Karpas-422 (cell line): ENCODE data around the gene PPL. TPM values are rescaled to one million over a fixed set of nuclear protein-coding genes. Genes with fewer than 3 reads are reported as not detected.
"Not testable (repeated sequence)": the region's sequence is repeated elsewhere in the genome, so short reads cannot be mapped to it uniquely, and the experiment has no call there.

Experiments used
- DNase-seq: peaks from one replicate; pipeline ENCODE4 v3.0.0-alpha.2; 2015
- H2AFZ ChIP-seq: fragments of 200-600 bp; sonication (generic); 2 replicates; pipeline ENCODE4 v1.6.1; 2014; ENCODE audit warnings: antibody characterized with exemption, low read length, mixed read lengths
- H3K27ac ChIP-seq: fragments of 200-600 bp; sonication (generic); 2 replicates; pipeline ENCODE4 v1.5.1; 2014; ENCODE audit warnings: mild to moderate bottlenecking, low read length, moderate library complexity
- H3K27me3 ChIP-seq: fragments of 200-600 bp; sonication (generic); 2 replicates; pipeline ENCODE4 v1.6.1; 2014; ENCODE audit warnings: low read length, mixed read lengths
- H3K36me3 ChIP-seq: fragments of 200-600 bp; sonication (generic); 2 replicates; pipeline ENCODE4 v1.6.1; 2014; ENCODE audit warnings: low read length, mixed read lengths; ENCODE audit not compliant: insufficient read depth
- H3K4me1 ChIP-seq: fragments of 200-600 bp; sonication (generic); 2 replicates; pipeline ENCODE4 v1.6.1; 2014; ENCODE audit warnings: mild to moderate bottlenecking, low read length, mixed read lengths
- H3K4me2 ChIP-seq: fragments of 200-600 bp; sonication (generic); 2 replicates; pipeline ENCODE4 v1.6.1; 2014; ENCODE audit warnings: low read length, low read depth, mild to moderate bottlenecking; ENCODE audit not compliant: poor library complexity, severe bottlenecking
- H3K4me3 ChIP-seq: fragments of 200-600 bp; sonication (generic); 2 replicates; pipeline ENCODE4 v1.5.1; 2014; ENCODE audit warnings: mild to moderate bottlenecking, antibody characterized with exemption, low read length, mixed read lengths
- H3K79me2 ChIP-seq: fragments of 200-600 bp; sonication (generic); 2 replicates; pipeline ENCODE4 v1.6.1; 2014; ENCODE audit warnings: mild to moderate bottlenecking, low read length, mixed read lengths
- H3K9ac ChIP-seq: fragments of 200-600 bp; sonication (generic); 2 replicates; pipeline ENCODE4 v1.6.0; 2014; ENCODE audit warnings: low read length
- H3K9me2 ChIP-seq: fragments of 200-600 bp; sonication (generic), shearing (Covaris generic); replicated peaks from 2 replicates; pipeline ENCODE4 v1.6.0; 2014; ENCODE audit warnings: mild to moderate bottlenecking, low read length, moderate library complexity; ENCODE audit not compliant: insufficient read depth
- H3K9me3 ChIP-seq: fragments of 300-700, 200-600 bp; sonication (generic); 2 replicates; pipeline ENCODE4 v1.6.1; 2014; ENCODE audit warnings: low read length, mixed read lengths
- H4K20me1 ChIP-seq: fragments of 200-600 bp; sonication (generic); 2 replicates; pipeline ENCODE4 v1.6.1; 2014; ENCODE audit warnings: mild to moderate bottlenecking, antibody characterized with exemption, low read length, low read depth; ENCODE audit not compliant: insufficient read depth
- total RNA-seq: library from RNA; depleted of rRNA; stranded (reverse); fragments of >200 nt; shearing (Covaris generic); gene quantifications from 2 replicates; pipeline ENCODE4 v1.2.3, GENCODE V29; 2014; ENCODE audit warnings: low replicate concordance

PPL gene
- total RNA-seq, 1 experiment from 2014 or later = not detected

GRCh38 chr16:4931381-4931780 is 5.6 kb downstream of the PPL start:
- Histone ChIP-seq H3K4me1 (no peaks in the 10 kb centered on the region), H3K9me2 (no peaks in the 10 kb centered on the region), H3K9me3 (peaks cover 6% of the 10 kb centered on the region; the same call in 1 of the 2 replicates), H4K20me1 (no peaks in the 10 kb centered on the region), H3K79me2 (no peaks in the 10 kb centered on the region), H3K36me3 (no peaks in the 10 kb centered on the region), H3K9ac (no peak overlapping the region), H3K4me2 (no peak overlapping the region), H2AFZ (no peak overlapping the region), H3K4me3 (no peak overlapping the region), H3K27me3 (no peaks in the 10 kb centered on the region), H3K27ac (no peak overlapping the region)
- DNase-seq = no peak

DNA sequence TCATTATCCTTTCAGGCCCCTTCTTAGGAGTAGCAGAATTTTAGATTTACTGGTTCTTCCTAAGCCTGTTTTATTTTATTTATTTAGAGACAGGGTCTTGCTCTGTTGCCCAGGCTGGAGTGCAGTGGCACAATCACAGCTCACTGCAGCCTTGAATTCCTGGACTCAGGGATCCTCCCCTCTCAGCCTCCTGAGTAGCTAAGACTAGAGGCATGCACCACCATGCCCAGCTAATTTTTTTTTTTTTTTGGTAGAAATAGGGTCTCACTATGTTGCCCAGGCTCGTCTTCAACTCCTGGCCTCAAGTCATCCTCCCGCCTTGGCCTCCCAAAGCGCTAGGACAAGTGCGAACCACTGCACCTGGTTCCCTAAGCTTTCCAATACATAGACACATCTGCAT is 7.3 kb downstream of the PPL start:
- not testable (repeated sequence) for H2AFZ ChIP-seq, H3K27me3 ChIP-seq, H3K4me2 ChIP-seq, H3K9ac ChIP-seq, DNase-seq, H3K4me1 ChIP-seq, H3K79me2 ChIP-seq, H3K9me3 ChIP-seq, H3K27ac ChIP-seq, H3K36me3 ChIP-seq, H3K4me3 ChIP-seq, H3K9me2 ChIP-seq, H4K20me1 ChIP-seq

- Histone ChIP-seq H3K4me2 (no peak overlapping the region), H3K4me1 (no peaks in the 10 kb centered on the region), H3K27ac (no peak overlapping the region), H2AFZ (no peak overlapping the region), H3K27me3 (no peaks in the 10 kb centered on the region), H3K4me3 (no peak overlapping the region), H3K36me3 (no peaks in the 10 kb centered on the region), H3K79me2 (no peaks in the 10 kb centered on the region), H3K9me2 (no peaks in the 10 kb centered on the region), H3K9me3 (peaks cover 6% of the 10 kb centered on the region; the same call in 1 of the 2 replicates), H3K9ac (no peak overlapping the region), H4K20me1 (no peaks in the 10 kb centered on the region)
- no peak for DNase-seq
These were observed 8.7 kb downstream of the PPL start for GRCh38 chr16:4928227-4928626.

DNA sequence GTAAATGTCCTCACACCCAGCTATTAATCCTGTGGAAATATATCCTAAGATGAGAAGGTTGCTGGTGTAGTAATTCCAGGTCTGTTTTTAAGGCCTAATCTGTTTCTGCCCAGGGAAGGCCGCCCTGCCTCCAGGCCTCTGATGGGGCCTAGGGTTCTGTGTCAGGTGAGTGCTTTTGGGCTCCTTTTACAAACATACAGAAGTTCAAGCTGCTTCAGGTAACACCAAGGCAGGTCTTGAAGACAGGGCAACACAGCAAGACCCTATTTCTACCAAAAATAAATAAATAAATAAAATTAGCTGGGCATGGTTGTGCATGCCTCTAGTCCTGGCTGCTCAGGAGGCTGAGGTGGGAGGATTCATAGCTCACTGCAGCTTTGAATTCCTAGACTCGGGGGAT is 9.3 kb downstream of the PPL start:
- Histone ChIP-seq H4K20me1 (no peaks in the 10 kb centered on the region), H3K4me2 (no peak overlapping the region)

DNA sequence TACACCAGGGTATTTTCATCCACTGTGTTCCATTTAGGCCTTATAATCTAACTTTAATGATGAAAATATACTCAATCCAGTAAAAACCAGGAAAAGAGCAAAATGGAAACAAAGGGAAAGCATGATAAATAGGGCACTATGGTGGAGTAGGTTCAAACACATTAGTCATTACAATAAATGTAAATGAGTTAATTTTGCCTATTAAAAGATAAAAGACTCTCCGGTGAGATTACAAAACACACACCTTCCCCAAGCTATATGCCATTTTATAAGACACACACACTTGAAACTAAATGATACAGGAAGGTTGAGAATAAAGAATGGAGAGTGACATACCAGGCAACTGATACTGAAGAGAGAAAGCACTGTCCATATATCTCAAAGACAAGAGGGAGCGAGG is 10.0 kb downstream of the PPL start:
- no peak for DNase-seq
- Histone ChIP-seq H4K20me1 (no peaks in the 10 kb centered on the region), H3K27me3 (no peaks in the 10 kb centered on the region), H3K4me3 (no peak overlapping the region), H3K4me1 (no peaks in the 10 kb centered on the region), H3K27ac (no peak overlapping the region), H3K9me3 (peaks cover 6% of the 10 kb centered on the region; the same call in 1 of the 2 replicates), H3K4me2 (no peak overlapping the region), H3K79me2 (no peaks in the 10 kb centered on the region), H3K9me2 (no peaks in the 10 kb centered on the region), H3K36me3 (no peaks in the 10 kb centered on the region), H3K9ac (no peak overlapping the region), H2AFZ (no peak overlapping the region)

More for the DNA sequence above, 9.3 kb downstream of the PPL start:
- H3K27me3 ChIP-seq = no peaks in the 10 kb centered on the region
- no peak overlapping the region for H3K4me3 ChIP-seq
- H3K9ac ChIP-seq = no peak overlapping the region
- H3K9me3 ChIP-seq = peaks cover 6% of the 10 kb centered on the region; the same call in 1 of the 2 replicates
- no peak for DNase-seq
- no peaks in the 10 kb centered on the region for H3K79me2 ChIP-seq
- no peaks in the 10 kb centered on the region for H3K9me2 ChIP-seq
- H3K36me3 ChIP-seq = no peaks in the 10 kb centered on the region
- no peak overlapping the region for H2AFZ ChIP-seq
- no peak overlapping the region for H3K27ac ChIP-seq
- H3K4me1 ChIP-seq = no peaks in the 10 kb centered on the region

DNA sequence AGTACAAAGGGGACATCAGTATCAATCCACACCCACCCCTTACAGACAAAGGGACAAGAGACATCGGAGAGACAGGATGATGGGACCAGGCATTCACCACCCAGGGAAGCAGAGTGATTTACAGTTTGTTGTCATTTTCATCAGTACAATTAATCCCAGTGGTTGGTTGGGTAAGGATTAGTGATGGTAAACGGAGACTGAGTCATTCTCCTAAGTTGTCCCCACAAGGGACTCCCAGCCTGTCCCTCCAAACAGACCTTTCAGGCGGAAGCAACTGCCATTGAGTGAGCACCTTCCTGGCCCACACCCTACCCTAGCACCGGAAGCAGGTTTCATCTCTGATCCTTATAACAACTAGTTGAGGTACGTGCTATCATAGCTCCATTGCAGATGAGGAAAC is 11.2 kb downstream of the PPL start:
- Histone ChIP-seq H3K9me2 (no peaks in the 10 kb centered on the region), H3K9ac (no peak overlapping the region), H4K20me1 (no peaks in the 10 kb centered on the region), H3K4me1 (no peaks in the 10 kb centered on the region), H3K4me3 (no peak overlapping the region), H3K27me3 (no peaks in the 10 kb centered on the region), H3K4me2 (no peak overlapping the region), H3K9me3 (peaks cover 6% of the 10 kb centered on the region; the same call in 1 of the 2 replicates), H3K36me3 (no peaks in the 10 kb centered on the region), H2AFZ (no peak overlapping the region), H3K27ac (no peak overlapping the region), H3K79me2 (no peaks in the 10 kb centered on the region)
- DNase-seq = no peak

DNA sequence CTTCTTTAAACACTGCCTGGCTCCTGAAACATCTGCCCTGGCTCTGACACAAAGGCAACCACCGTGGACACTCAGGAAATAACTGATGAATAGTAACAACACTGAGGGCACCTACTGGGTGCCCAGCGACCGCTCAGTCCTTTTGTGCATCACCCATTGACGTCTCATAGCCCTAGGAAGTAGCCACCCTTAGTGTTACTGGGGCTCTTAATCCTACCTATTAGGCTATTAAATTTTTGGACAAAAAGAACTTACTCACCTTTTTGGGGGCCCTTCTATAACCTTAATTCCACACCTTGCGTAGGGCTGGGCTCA is 11.7 kb downstream of the PPL start:
- peaks cover 6% of the 10 kb centered on the region; the same call in 1 of the 2 replicates for H3K9me3 ChIP-seq
- DNase-seq = no peak
- H3K27ac ChIP-seq = no peak overlapping the region
- H3K4me3 ChIP-seq = no peak overlapping the region
- H3K9me2 ChIP-seq = no peaks in the 10 kb centered on the region
- no peaks in the 10 kb centered on the region for H4K20me1 ChIP-seq
- no peaks in the 10 kb centered on the region for H3K27me3 ChIP-seq
- no peaks in the 10 kb centered on the region for H3K36me3 ChIP-seq
- H3K79me2 ChIP-seq = no peaks in the 10 kb centered on the region
- no peak overlapping the region for H3K4me2 ChIP-seq
- H3K9ac ChIP-seq = no peak overlapping the region
- H2AFZ ChIP-seq = no peak overlapping the region
- H3K4me1 ChIP-seq = no peaks in the 10 kb centered on the region

DNA sequence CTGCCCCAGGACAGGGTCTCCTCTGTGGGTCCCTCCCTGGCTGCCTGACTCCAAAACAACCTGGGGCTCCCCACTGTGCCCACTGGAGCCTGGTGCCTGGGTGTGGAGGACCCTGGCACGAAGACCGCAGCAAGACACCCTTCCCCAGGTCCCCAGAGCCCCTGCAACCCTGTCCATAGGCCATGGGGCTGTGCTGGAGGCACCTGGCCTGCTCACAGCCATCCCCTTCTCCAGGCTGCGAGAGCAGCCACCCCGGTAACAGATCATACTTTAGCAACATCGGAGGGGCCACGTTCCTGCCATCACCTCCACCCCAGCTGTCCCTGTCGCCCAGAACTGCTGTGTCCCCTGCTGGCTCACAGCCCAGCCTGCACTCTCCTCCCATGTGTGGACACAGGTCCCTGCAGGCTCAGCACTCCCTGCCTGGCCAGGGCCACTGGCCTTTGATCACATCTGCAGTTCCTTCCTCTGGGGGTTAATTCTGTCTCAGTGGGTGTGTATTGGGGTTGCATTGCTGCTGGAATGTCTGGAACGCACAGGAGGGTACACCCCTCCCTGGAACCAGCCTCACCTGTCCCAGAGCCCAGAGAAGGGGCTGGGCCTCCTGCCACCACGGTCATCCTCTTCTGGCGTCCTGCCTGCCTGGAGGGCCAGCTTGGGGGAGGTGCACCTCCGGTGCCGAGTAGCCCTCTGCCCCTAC is 12.2 kb downstream of the PPL start:
- no peak overlapping the region for H3K4me3 ChIP-seq
- no peak overlapping the region for H3K9ac ChIP-seq
- no peaks in the 10 kb centered on the region for H3K4me1 ChIP-seq
- H3K9me2 ChIP-seq = no peaks in the 10 kb centered on the region
- H3K4me2 ChIP-seq = no peak overlapping the region
- H3K27me3 ChIP-seq = no peaks in the 10 kb centered on the region
- DNase-seq = no peak
- no peaks in the 10 kb centered on the region for H3K79me2 ChIP-seq
- no peaks in the 10 kb centered on the region for H3K36me3 ChIP-seq
- H4K20me1 ChIP-seq = no peaks in the 10 kb centered on the region
- H3K9me3 ChIP-seq = peaks cover 6% of the 10 kb centered on the region; the same call in 1 of the 2 replicates
- H3K27ac ChIP-seq = no peak overlapping the region
- H2AFZ ChIP-seq = no peak overlapping the region
